ENCODE measurements around the gene ANKRD23. TPM values are rescaled to one million over a fixed set of nuclear protein-coding genes. Genes with fewer than 3 reads are reported as not detected.

ANKRD23 gene
- total and polyA plus RNA-seq, 2 donors (not counting 1 experiment from before 2014, with no cell fraction given) = 0.41 to 1.3 TPM

DNA sequence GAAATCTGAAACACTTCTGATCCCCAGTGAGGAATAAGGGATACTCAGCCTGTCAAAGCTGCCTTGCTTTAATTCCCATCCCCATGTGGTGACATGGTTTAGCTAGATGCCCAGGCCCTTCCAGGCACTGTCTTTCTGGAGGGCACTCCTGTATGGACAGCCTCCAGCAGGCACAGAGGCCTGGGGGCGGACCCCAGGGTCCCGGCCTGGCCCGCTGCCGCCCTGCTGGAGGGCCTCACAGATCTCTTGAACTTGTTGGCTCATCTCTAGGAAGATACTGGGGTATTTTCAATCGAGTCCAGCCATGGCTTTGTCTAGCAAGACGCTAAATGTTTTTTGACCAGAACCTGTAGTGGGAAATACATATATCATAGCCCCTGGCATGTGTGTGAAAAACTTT is 48.7 kb downstream of the ANKRD23 start:
- Histone ChIP-seq H3K4me2 (ENCODE audit: extremely low read depth, insufficient read depth, low read length) (no peak overlapping the region), H3K27ac (ENCODE audit: insufficient read depth, low read length) (no peak overlapping the region), H3K9ac (ENCODE audit: insufficient read depth, low read length) (no peak overlapping the region), H3K4me1 (ENCODE audit: control insufficient read depth, extremely low read depth, insufficient read depth, low read length) (no peaks in the 10 kb centered on the region), H4K20me1 (ENCODE audit: control insufficient read depth, extremely low read depth, insufficient read depth, low read length) (no peaks in the 10 kb centered on the region), H3K4me3 (replicated peaks in 1 of 4; ENCODE audit: control extremely low read depth in 1 of 4, insufficient read depth in 1 of 4, low read depth in 3 of 4, low read length in 4 of 4) (no peak overlapping the region), H3K9me3 (ENCODE audit: control insufficient read depth, insufficient read depth, low read depth, low read length) (no peaks in the 10 kb centered on the region), H3K27me3 (ENCODE audit: control insufficient read depth, insufficient read depth, low read length) (no peaks in the 10 kb centered on the region), H3K36me3 (ENCODE audit: control insufficient read depth, insufficient read depth, low read length) (peaks cover 2% of the 10 kb centered on the region), H3K79me2 (ENCODE audit: control insufficient read depth, insufficient read depth, low read length) (no peaks in the 10 kb centered on the region), H2AFZ (ENCODE audit: low read length) (no peak overlapping the region)
- DNase-seq (ENCODE audit: low read depth in 2 of 2) = no peak
- TF ChIP-seq EZH2 (IDR thresholded peaks at IDR 0.05; ENCODE audit: low read length, missing control alignments) = no peak
- TF ChIP-seq CTCF (conservative IDR thresholded peaks at IDR 0.05 in 1 of 2, IDR thresholded peaks at IDR 0.05 in 1 of 2; ENCODE audit: low read depth in 1 of 2, low read length in 2 of 2) = no peak

GRCh38 chr2:96792772-96793749 is 50.8 kb downstream of the ANKRD23 start:
- Histone ChIP-seq H3K9ac (ENCODE audit: insufficient read depth, low read length) (no peak overlapping the region), H3K36me3 (ENCODE audit: control insufficient read depth, insufficient read depth, low read length) (no peaks in the 10 kb centered on the region), H3K4me1 (ENCODE audit: control insufficient read depth, extremely low read depth, insufficient read depth, low read length) (peaks cover 6% of the 10 kb centered on the region), H3K79me2 (ENCODE audit: control insufficient read depth, insufficient read depth, low read length) (no peaks in the 10 kb centered on the region), H3K27me3 (ENCODE audit: control insufficient read depth, insufficient read depth, low read length) (no peaks in the 10 kb centered on the region), H2AFZ (ENCODE audit: low read length) (no peak overlapping the region), H3K9me3 (ENCODE audit: control insufficient read depth, insufficient read depth, low read depth, low read length) (no peaks in the 10 kb centered on the region), H4K20me1 (ENCODE audit: control insufficient read depth, extremely low read depth, insufficient read depth, low read length) (no peaks in the 10 kb centered on the region), H3K4me3 (replicated peaks in 1 of 4; ENCODE audit: control extremely low read depth in 1 of 4, insufficient read depth in 1 of 4, low read depth in 3 of 4, low read length in 4 of 4) (no peak overlapping the region), H3K27ac (ENCODE audit: insufficient read depth, low read length) (no peak overlapping the region), H3K4me2 (ENCODE audit: extremely low read depth, insufficient read depth, low read length) (no peak overlapping the region)
- no peak for DNase-seq (ENCODE audit: low read depth in 2 of 2)
- TF ChIP-seq EZH2 (IDR thresholded peaks at IDR 0.05; ENCODE audit: low read length, missing control alignments) (no peak), CTCF (conservative IDR thresholded peaks at IDR 0.05 in 1 of 2, IDR thresholded peaks at IDR 0.05 in 1 of 2; ENCODE audit: low read depth in 1 of 2, low read length in 2 of 2) (no peak)

DNA sequence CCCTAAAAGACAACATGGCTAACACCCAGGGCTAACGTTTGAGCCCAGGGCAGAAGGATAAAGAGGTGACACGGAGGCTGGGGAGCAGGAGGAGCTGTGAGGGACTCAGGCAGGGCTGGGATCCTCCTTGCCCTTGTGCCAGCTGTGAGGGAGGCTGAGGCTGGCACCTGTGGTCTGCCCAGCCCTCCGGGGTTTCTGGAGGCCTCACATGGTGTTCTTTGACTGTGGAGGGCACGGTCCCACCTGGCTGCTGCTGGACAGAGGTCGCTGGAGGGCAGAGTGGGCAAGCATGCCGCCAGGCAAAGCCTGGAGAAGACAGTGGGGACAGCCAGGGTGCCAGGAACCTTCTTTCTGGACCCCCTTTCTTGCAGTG is 54.6 kb downstream of the ANKRD23 start:
- no peak overlapping the region for H3K4me2 ChIP-seq (ENCODE audit: extremely low read depth, insufficient read depth, low read length)
- no peaks in the 10 kb centered on the region for H3K79me2 ChIP-seq (ENCODE audit: control insufficient read depth, insufficient read depth, low read length)
- H3K4me3 ChIP-seq (replicated peaks in 1 of 4; ENCODE audit: control extremely low read depth in 1 of 4, insufficient read depth in 1 of 4, low read depth in 3 of 4, low read length in 4 of 4) = no peak overlapping the region
- H3K36me3 ChIP-seq (ENCODE audit: control insufficient read depth, insufficient read depth, low read length) = no peaks in the 10 kb centered on the region
- peaks cover 6% of the 10 kb centered on the region for H3K4me1 ChIP-seq (ENCODE audit: control insufficient read depth, extremely low read depth, insufficient read depth, low read length)
- no peaks in the 10 kb centered on the region for H3K9me3 ChIP-seq (ENCODE audit: control insufficient read depth, insufficient read depth, low read depth, low read length)
- H4K20me1 ChIP-seq (ENCODE audit: control insufficient read depth, extremely low read depth, insufficient read depth, low read length) = no peaks in the 10 kb centered on the region
- TF ChIP-seq CTCF (conservative IDR thresholded peaks at IDR 0.05 in 1 of 2, IDR thresholded peaks at IDR 0.05 in 1 of 2; ENCODE audit: low read depth in 1 of 2, low read length in 2 of 2) = no peak
- TF ChIP-seq EZH2 (IDR thresholded peaks at IDR 0.05; ENCODE audit: low read length, missing control alignments) = no peak
- no peak overlapping the region for H2AFZ ChIP-seq (ENCODE audit: low read length)
- no peak for DNase-seq (ENCODE audit: low read depth in 2 of 2)
- no peaks in the 10 kb centered on the region for H3K27me3 ChIP-seq (ENCODE audit: control insufficient read depth, insufficient read depth, low read length)
- no peak overlapping the region for H3K9ac ChIP-seq (ENCODE audit: insufficient read depth, low read length)
- H3K27ac ChIP-seq (ENCODE audit: insufficient read depth, low read length) = no peak overlapping the region
